Endothelial cell of umbilical vein (primary cell): Measurements from ENCODE around the gene POLE. TPM values are rescaled to one million over a fixed set of nuclear protein-coding genes. Genes with fewer than 3 reads are reported as not detected.
A peak's percentile ranks its signal among the peaks of the same experiment; 100 is the strongest.

ENCODE experiments used
- BruUV-seq: library from RNA; stranded (reverse); fragments of 400-500 nt; replicated peaks from 2 replicates; lab custom pipeline; 2021; lab: Mats Ljungman, UMichigan
- CTCF ChIA-PET: fragments of 300-600, 350-600 bp; sonication (Branson Sonifier 250); formaldehyde crosslinking; loops from one replicate; lab custom pipeline; 2021; ENCODE audit warnings: antibody characterized with exemption, inconsistent platforms; lab: Charles Lee
- POLR2A ChIA-PET: fragments of 300-600, 350-600 bp; sonication (Branson Sonifier 250); formaldehyde crosslinking; loops from one replicate; lab custom pipeline; 2021; ENCODE audit warnings: antibody characterized with exemption, inconsistent platforms; lab: Charles Lee
- DNase-seq: peaks from one replicate; pipeline ENCODE4 v3.0.0-alpha.2; 2011; ENCODE audit warnings: low read depth, low spot score
- FAIRE-seq: peaks from 2 replicates; lab custom pipeline; 2011; peaks lifted over from hg19 to GRCh38; lab: Jason Lieb, UNC
- H2AFZ ChIP-seq: 2 replicates; pipeline ENCODE4 v1.6.0; 2012; ENCODE audit warnings: low read depth, low read length, control low read depth, inconsistent platforms
- H3K27ac ChIP-seq: 2 replicates; pipeline ENCODE4 v1.5.1; 2011; ENCODE audit warnings: low read depth, mild to moderate bottlenecking, control low read depth, low read length, moderate library complexity; ENCODE audit not compliant: insufficient read depth
- H3K27me3 ChIP-seq, 2 experiments: 2 replicates each; pipeline versions ENCODE4 v1.6.0 to v1.6.1; 2011; ENCODE audit warnings: low read length in 2 of 2, mixed read lengths in 1 of 2; ENCODE audit not compliant: control insufficient read depth in 2 of 2, insufficient read depth in 2 of 2
- H3K36me3 ChIP-seq, 2 experiments: 2 replicates in 1 of 2; 3 replicates in 1 of 2; pipeline ENCODE4 v1.5.1; 2011; ENCODE audit warnings: low read length in 2 of 2, mild to moderate bottlenecking in 1 of 2, moderate library complexity in 1 of 2; ENCODE audit not compliant: control insufficient read depth in 2 of 2, insufficient read depth in 2 of 2; ENCODE audit errors: extremely low read depth in 1 of 2
- H3K4me1 ChIP-seq: 3 replicates; pipeline ENCODE4 v1.5.1; 2011; ENCODE audit warnings: mild to moderate bottlenecking, low read length; ENCODE audit not compliant: control insufficient read depth, insufficient read depth; ENCODE audit errors: extremely low read depth
- H3K4me2 ChIP-seq: 2 replicates; pipeline ENCODE4 v1.6.1; 2011; ENCODE audit warnings: low read length, control low read depth, mixed read lengths; ENCODE audit not compliant: insufficient read depth
- H3K4me3 ChIP-seq, 3 experiments: fragments of 200-600 bp in 1 of 3; sonication (generic), shearing (Covaris generic) in 1 of 3; replicated peaks in 1 of 3; 2 replicates each; pipeline ENCODE4 v1.5.1; 2011 to 2016; ENCODE audit warnings: control low read depth in 3 of 3, low read length in 3 of 3, mild to moderate bottlenecking in 2 of 3, inconsistent platforms in 1 of 3, low read depth in 1 of 3, moderate library complexity in 1 of 3; ENCODE audit not compliant: insufficient read depth in 1 of 3
- H3K79me2 ChIP-seq: 2 replicates; pipeline ENCODE4 v1.6.0; 2012; ENCODE audit warnings: low read length, inconsistent platforms; ENCODE audit not compliant: control insufficient read depth, insufficient read depth
- H3K9ac ChIP-seq: replicated peaks from 2 replicates; pipeline ENCODE3; 2011; ENCODE audit warnings: low read length, control low read depth; ENCODE audit not compliant: insufficient read depth; ENCODE audit errors: extremely low read depth
- H3K9me1 ChIP-seq: replicated peaks from 3 replicates; pipeline ENCODE4 v1.6.0; 2011; ENCODE audit warnings: mild to moderate bottlenecking, low read length; ENCODE audit not compliant: control insufficient read depth, insufficient read depth; ENCODE audit errors: extremely low read depth
- H3K9me3 ChIP-seq: replicated peaks from 2 replicates; pipeline ENCODE4 v1.5.1; 2012; ENCODE audit warnings: low read length, inconsistent platforms; ENCODE audit not compliant: control insufficient read depth, insufficient read depth
- H4K20me1 ChIP-seq: replicated peaks from 2 replicates; pipeline ENCODE3; 2011; ENCODE audit warnings: mild to moderate bottlenecking, low read length; ENCODE audit not compliant: control insufficient read depth, insufficient read depth; ENCODE audit errors: extremely low read depth
- CTCF ChIP-seq, 2 donors: IDR thresholded peaks; 1 replicate in 1 of 2; 2 replicates in 1 of 2; pipeline ENCODE4 v1.5.1; 2011; ENCODE audit warnings: low read length in 2 of 2, mild to moderate bottlenecking in 2 of 2, moderate library complexity in 2 of 2, control low read depth in 1 of 2, inconsistent platforms in 1 of 2, low read depth in 1 of 2; ENCODE audit not compliant: insufficient read depth in 1 of 2; ENCODE audit errors: extremely low read depth in 1 of 2
- EZH2 ChIP-seq: IDR thresholded peaks from 2 replicates; pipeline ENCODE4 v1.6.1; 2012; ENCODE audit warnings: borderline replicate concordance, low read depth, mild to moderate bottlenecking, moderate library complexity, low read length, inconsistent platforms; ENCODE audit not compliant: severe bottlenecking
- FOS ChIP-seq: IDR thresholded peaks from 2 replicates; pipeline ENCODE4 v1.6.1; 2011; ENCODE audit warnings: mild to moderate bottlenecking, low read length, moderate library complexity, borderline replicate concordance; ENCODE audit not compliant: insufficient read depth
- JUN ChIP-seq: IDR thresholded peaks from 2 replicates; pipeline ENCODE4 v1.6.1; 2011; ENCODE audit warnings: borderline replicate concordance, low read depth; ENCODE audit not compliant: insufficient read length, insufficient read depth
- dilution Hi-C: fragments of 300-500 bp; cut with MboI; formaldehyde crosslinking; loops from one replicate; pipeline ENCODE4 v1.15.0; 2019; ENCODE audit warnings: low sequenced_read_pairs; ENCODE audit not compliant: extremely low pct_ligation_motif_present
- intact Hi-C: fragments of 100-400 bp; cut with micrococcal nuclease; formaldehyde crosslinking; loops from one replicate; pipeline ENCODE4 v1.10.0; 2022
- polyA plus RNA-seq, 4 experiments: library from polyadenylated mRNA; depleted of rRNA in 3 of 4; stranded (reverse) in 3 of 4; unstranded in 1 of 4; fragments of >200 nt; gene quantifications; 2 replicates each; pipeline versions ENCODE4 v1.2.1 to v1.2.3, GENCODE V29; 2011 to 2012; ENCODE audit warnings: missing spikeins in 1 of 4
- total RNA-seq: library from RNA; stranded (reverse); gene quantifications from 2 replicates; pipeline ENCODE4 v1.2.3, GENCODE V29; 2021

Gene POLE
- total and polyA plus RNA-seq, 2 donors (not counting 3 experiments of a cell fraction or from before 2014, with no cell fraction given) = 22.9 to 82.7 TPM

GRCh38 chr12:132638541-132639408 lies 48.4 kb downstream of the POLE start:
- POLR2A ChIA-PET = no interaction called here
- H3K27me3 ChIP-seq = no peaks in the 10 kb centered on the region
- intact Hi-C loops (loop anchor here (1.0 kb wide), 2 partner anchors 38 to 223 kb away; no protein-coding TSS in a partner anchor), dilution Hi-C loops (no loop called here)
- no peaks in the 10 kb centered on the region for H4K20me1 ChIP-seq
- BruUV-seq = no TSS peak
- no peak overlapping the region for H3K9ac ChIP-seq
- no peaks in the 10 kb centered on the region for H3K79me2 ChIP-seq
- no peaks in the 10 kb centered on the region for H3K9me1 ChIP-seq
- no peak overlapping the region for H3K27ac ChIP-seq
- peaks cover 2 to 19% of the 10 kb centered on the region in 2 experiments for H3K36me3 ChIP-seq
- no peak overlapping the region for H3K4me3 ChIP-seq
- no peaks in the 10 kb centered on the region for H3K4me1 ChIP-seq
- FAIRE-seq (peak; percentile 89), DNase-seq (peak; percentile 59)
- H3K4me2 ChIP-seq = no peak overlapping the region
- H3K9me3 ChIP-seq = no peaks in the 10 kb centered on the region
- TF ChIP-seq EZH2 (no peak), JUN (no peak), CTCF (IDR thresholded peaks at IDR 0.05; ENCODE audit: extremely low read depth in 1 of 2, insufficient read depth in 1 of 2, low read depth in 1 of 2, low read length in 2 of 2) (peak; percentile 78 to 83), FOS (no peak)
- CTCF ChIA-PET = interaction anchor here (0.8 to 1.9 kb wide), 20 partner anchors 9 to 224 kb away, joined by 3 to 34 read pairs (median 6); partner anchors contain the start of gene LRCOL1
- no peak overlapping the region for H2AFZ ChIP-seq
